Nephron (organoid): ENCODE data around the gene TADA2A.
A peak's percentile ranks its signal among the peaks of the same experiment; 100 is the strongest.
"Not testable (repeated sequence)": the region's sequence is repeated elsewhere in the genome, so short reads cannot be mapped to it uniquely, and the experiment has no call there.

Experiments used
- H3K27ac Mint-ChIP-seq, 3 experiments: 2 replicates each; pipeline ENCODE4 v1.8.0; 2020; ENCODE audit warnings: mixed read lengths in 3 of 3, mild to moderate bottlenecking in 2 of 3, moderate library complexity in 1 of 3
- H3K27me3 Mint-ChIP-seq: 2 replicates; pipeline ENCODE4 v1.8.0; 2021; ENCODE audit warnings: low read depth, mild to moderate bottlenecking, moderate library complexity, mixed read lengths
- H3K36me3 Mint-ChIP-seq: 2 replicates; pipeline ENCODE4 v1.8.0; 2020; ENCODE audit warnings: low read depth, mixed read lengths
- H3K4me1 Mint-ChIP-seq: 2 replicates; pipeline ENCODE4 v1.8.0; 2020; ENCODE audit warnings: mixed read lengths
- H3K4me3 Mint-ChIP-seq, 3 experiments: 2 replicates each; pipeline ENCODE4 v1.8.0; 2020; ENCODE audit warnings: mild to moderate bottlenecking in 3 of 3, mixed read lengths in 3 of 3, moderate library complexity in 2 of 3
- H3K9me3 Mint-ChIP-seq: 2 replicates; pipeline ENCODE4 v1.8.0; 2020; ENCODE audit warnings: mixed read lengths
- TF ChIP-seq, protein P1 (sequence below), 3 experiments: fragments of 200-600 bp; sonication (generic); IDR thresholded peaks; one replicate each; pipeline ENCODE4 v1.5.0; 2021; ENCODE audit warnings: antibody characterized with exemption in 3 of 3; ENCODE audit not compliant: unreplicated experiment in 3 of 3

Gene TADA2A

DNA sequence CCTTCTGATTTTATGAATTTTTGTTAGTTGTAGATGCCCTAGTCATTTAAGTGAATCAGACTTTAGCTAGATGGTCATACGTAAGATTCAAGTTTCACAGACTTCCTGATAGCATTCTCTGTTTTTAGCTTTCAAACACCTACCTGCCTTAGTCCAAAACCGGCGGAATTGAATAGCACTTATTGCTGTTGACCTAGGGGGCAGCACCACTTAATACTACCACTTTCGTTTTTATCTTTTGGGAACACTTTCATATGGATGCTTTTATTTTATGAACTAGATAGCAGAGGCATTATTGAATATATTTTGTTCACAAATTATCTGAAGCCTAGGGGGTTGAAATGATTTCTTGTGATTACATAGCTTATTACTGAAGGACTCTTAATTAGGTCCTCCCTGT lies 31.5 kb downstream of the TADA2A start:
- peaks cover 54% of the 10 kb centered on the region for H3K36me3 Mint-ChIP-seq
- no peaks in the 10 kb centered on the region for H3K9me3 Mint-ChIP-seq
- H3K27me3 Mint-ChIP-seq: no peaks in the 10 kb centered on the region
- H3K4me1 Mint-ChIP-seq: no peaks in the 10 kb centered on the region
- TF ChIP-seq, protein P1, sequence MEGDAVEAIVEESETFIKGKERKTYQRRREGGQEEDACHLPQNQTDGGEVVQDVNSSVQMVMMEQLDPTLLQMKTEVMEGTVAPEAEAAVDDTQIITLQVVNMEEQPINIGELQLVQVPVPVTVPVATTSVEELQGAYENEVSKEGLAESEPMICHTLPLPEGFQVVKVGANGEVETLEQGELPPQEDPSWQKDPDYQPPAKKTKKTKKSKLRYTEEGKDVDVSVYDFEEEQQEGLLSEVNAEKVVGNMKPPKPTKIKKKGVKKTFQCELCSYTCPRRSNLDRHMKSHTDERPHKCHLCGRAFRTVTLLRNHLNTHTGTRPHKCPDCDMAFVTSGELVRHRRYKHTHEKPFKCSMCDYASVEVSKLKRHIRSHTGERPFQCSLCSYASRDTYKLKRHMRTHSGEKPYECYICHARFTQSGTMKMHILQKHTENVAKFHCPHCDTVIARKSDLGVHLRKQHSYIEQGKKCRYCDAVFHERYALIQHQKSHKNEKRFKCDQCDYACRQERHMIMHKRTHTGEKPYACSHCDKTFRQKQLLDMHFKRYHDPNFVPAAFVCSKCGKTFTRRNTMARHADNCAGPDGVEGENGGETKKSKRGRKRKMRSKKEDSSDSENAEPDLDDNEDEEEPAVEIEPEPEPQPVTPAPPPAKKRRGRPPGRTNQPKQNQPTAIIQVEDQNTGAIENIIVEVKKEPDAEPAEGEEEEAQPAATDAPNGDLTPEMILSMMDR (IDR thresholded peaks at IDR 0.05; ENCODE audit: unreplicated experiment in 3 of 3): no peak
- no peak overlapping the region for H3K27ac Mint-ChIP-seq
- H3K4me3 Mint-ChIP-seq: no peak overlapping the region

DNA sequence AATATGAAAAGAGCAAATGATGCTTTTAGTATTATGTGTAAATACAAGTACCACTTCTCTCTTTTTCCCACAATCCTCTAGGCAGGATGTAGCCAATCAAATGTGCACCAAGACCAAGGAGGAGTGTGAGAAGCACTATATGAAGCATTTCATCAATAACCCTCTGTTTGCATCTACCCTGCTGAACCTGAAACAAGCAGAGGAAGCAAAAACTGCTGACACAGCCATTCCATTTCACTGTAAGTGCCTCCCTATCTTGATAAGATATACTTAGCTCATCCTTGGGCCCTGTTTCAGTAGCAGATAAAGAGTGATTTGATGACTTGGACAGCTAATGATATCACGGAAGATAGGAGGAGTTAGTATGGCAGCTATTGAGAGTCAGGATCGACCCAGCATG lies 33.7 kb downstream of the TADA2A start:
- H3K27me3 Mint-ChIP-seq: no peaks in the 10 kb centered on the region
- no peaks in the 10 kb centered on the region for H3K9me3 Mint-ChIP-seq
- H3K4me3 Mint-ChIP-seq: no peak overlapping the region
- TF ChIP-seq, protein P1 (IDR thresholded peaks at IDR 0.05; ENCODE audit: unreplicated experiment in 3 of 3): no peak
- peaks cover 57% of the 10 kb centered on the region for H3K36me3 Mint-ChIP-seq
- H3K4me1 Mint-ChIP-seq: no peaks in the 10 kb centered on the region
- no peak overlapping the region for H3K27ac Mint-ChIP-seq

DNA sequence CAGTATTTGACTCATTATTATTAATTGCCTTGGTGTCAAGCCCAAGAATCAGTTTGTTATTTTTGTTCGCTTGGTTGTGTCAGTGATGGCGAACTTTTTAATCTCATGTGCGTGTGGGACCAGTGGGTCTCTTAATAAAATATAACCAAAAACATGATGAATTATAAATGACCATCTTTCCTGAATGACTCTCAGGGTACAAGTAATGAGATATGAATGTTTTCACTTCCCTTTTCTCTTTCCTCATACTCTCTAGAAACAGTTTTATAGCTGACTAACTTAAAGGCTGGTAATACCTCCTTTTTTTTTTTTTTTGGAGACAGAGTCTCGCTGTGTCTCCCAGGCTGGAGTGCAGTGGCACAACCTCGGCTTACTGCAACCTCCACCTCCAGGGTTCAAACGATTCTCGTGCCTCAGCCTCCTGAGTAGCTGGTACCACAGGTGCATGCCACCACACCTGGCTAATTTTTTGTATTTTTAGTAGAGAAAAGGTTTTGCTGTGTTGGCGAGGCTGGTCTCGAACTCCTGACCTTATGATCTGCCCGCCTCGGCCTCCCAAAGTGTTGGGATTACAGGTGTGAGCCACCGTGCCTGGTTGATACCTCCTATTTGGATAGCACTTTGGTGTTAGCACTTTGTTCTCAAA lies 34.8 kb downstream of the TADA2A start:
- H3K27me3 Mint-ChIP-seq, H3K9me3 Mint-ChIP-seq, H3K4me3 Mint-ChIP-seq, H3K27ac Mint-ChIP-seq, H3K4me1 Mint-ChIP-seq: not testable (repeated sequence)
- H3K36me3 Mint-ChIP-seq: peaks cover 58% of the 10 kb centered on the region

DNA sequence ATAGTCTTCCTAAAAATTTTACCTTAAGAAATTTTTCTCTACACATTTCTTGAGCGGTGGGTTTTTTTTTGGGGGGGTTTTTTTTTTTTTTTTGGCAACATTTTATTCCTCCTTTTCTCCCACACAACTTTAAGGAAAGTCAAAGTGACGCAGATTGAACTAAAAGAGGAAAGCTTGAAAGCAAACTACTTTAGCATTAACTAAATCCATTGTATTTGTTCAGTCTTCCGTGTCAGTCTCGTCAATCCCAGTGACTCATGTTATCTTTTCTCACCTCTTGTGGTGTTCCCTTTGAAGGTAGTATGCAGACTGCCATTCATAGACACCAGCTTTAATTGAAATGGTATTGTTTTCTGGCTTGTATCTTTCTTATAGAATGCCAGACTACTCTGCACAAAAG lies 39.3 kb downstream of the TADA2A start:
- Mint-ChIP-seq H3K4me1 (peaks cover 10% of the 10 kb centered on the region), H3K9me3 (no peaks in the 10 kb centered on the region), H3K27ac (peak overlapping the region; percentile 9 to 58 (median 18)), H3K27me3 (no peaks in the 10 kb centered on the region), H3K4me3 (no peak overlapping the region), H3K36me3 (peaks cover 56% of the 10 kb centered on the region)
- TF ChIP-seq, protein P1 (IDR thresholded peaks at IDR 0.05; ENCODE audit: unreplicated experiment in 3 of 3): no peak

DNA sequence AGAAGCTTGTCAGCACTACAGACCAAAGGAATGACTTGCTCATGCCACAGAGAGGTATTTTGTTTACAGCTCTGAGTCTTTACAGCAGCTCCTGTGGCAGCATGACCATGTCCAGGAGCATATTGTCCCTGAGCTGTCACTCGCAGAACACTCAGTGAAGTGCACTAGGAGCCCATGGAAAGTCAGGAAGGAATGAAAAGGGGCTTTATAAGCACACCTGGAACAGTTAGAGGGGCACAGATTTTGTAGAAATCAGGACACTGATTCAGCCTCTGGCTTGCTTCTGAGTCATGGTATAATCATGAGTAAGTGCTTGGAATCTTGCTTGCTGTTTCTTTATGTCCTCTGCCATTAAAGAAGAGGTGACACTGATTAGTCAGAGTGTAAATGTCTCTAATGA lies 41.0 kb downstream of the TADA2A start:
- TF ChIP-seq, protein P1 (IDR thresholded peaks at IDR 0.05; ENCODE audit: unreplicated experiment in 3 of 3): no peak
- peaks cover 47% of the 10 kb centered on the region for H3K36me3 Mint-ChIP-seq

DNA sequence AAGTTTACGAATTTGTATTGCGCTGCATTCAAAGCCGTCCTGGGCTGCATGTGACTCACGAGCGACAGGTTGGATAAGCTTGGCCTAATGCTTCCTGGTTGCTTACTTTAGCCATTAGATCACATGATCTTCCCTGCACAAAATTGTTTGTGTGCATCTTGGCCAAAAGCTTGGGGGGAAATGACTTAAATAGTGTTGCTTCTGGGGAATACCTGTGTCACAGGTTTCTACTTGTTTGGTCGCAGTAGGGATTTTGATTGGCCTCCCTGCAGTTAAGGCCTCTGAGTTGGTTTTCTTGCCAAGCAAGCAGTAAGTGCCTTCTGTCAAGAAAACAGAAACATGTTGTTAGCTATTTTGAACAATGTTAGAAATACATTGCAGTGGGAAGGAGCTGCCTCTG lies 43.4 kb downstream of the TADA2A start:
- H3K36me3 Mint-ChIP-seq: peaks cover 46% of the 10 kb centered on the region
- peaks cover 27% of the 10 kb centered on the region for H3K4me1 Mint-ChIP-seq
- peak overlapping the region; percentile 68 to 78 (median 76) for H3K27ac Mint-ChIP-seq
- TF ChIP-seq, protein P1 (IDR thresholded peaks at IDR 0.05; ENCODE audit: unreplicated experiment in 3 of 3): no peak
- no peak overlapping the region for H3K4me3 Mint-ChIP-seq
- H3K9me3 Mint-ChIP-seq: no peaks in the 10 kb centered on the region
- no peaks in the 10 kb centered on the region for H3K27me3 Mint-ChIP-seq

More for the DNA sequence above, 41.0 kb downstream of the TADA2A start:
- no peaks in the 10 kb centered on the region for H3K9me3 Mint-ChIP-seq
- no peaks in the 10 kb centered on the region for H3K27me3 Mint-ChIP-seq
- H3K4me1 Mint-ChIP-seq: peaks cover 15% of the 10 kb centered on the region
- no peak overlapping the region for H3K27ac Mint-ChIP-seq
- H3K4me3 Mint-ChIP-seq: no peak overlapping the region

DNA sequence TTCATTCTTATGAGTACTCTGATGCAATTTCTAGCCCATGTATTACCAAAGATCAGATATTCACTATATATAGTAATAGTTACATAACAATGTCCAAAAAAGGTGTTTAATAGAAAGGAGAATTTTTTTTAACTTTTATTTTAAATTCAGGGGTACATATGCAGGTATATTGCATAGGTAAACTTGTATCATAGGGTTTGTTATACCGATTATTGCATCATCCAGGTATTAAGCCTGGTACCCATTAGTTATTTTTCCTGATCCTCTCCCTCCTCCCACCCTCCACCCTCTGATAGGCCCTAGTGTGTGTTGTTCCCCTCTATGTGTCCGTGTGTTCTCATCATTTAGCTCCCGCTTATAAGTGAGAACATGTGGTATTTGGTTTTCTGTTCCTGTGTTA lies 51.1 kb downstream of the TADA2A start:
- not testable (repeated sequence) for H3K27ac Mint-ChIP-seq, H3K9me3 Mint-ChIP-seq, H3K27me3 Mint-ChIP-seq, H3K4me3 Mint-ChIP-seq
- Mint-ChIP-seq H3K36me3 (peaks cover 42% of the 10 kb centered on the region), H3K4me1 (peaks cover 15% of the 10 kb centered on the region)
